Uterus (tissue), 2 donors: ENCODE results near the gene TTC39C.

Experiments
- CTCF ChIP-seq, 4 experiments: fragments of 200-600 bp in 2 of 4; fragments of 450-650 bp in 2 of 4; sonication (generic) in 2 of 4; IDR thresholded peaks; one replicate each; pipeline ENCODE4 v1.5.1; 2016 to 2019; ENCODE audit warnings: antibody characterized with exemption in 4 of 4, mild to moderate bottlenecking in 2 of 4, moderate library complexity in 1 of 4
- POLR2A ChIP-seq, 2 donors: fragments of 450-650 bp; IDR thresholded peaks; one replicate each; pipeline ENCODE4 v1.6.1; 2016; ENCODE audit warnings: antibody characterized with exemption in 2 of 2, mild to moderate bottlenecking in 1 of 2, moderate library complexity in 1 of 2

GRCh38 chr18:23986600-23987359 is 27.8 kb upstream of the TTC39C start:
- TF ChIP-seq POLR2A (IDR thresholded peaks at IDR 0.05) (no peak), CTCF (IDR thresholded peaks at IDR 0.05) (no peak)
